ENCODE data around the gene GADD45B. TPM values are rescaled to one million over a fixed set of nuclear protein-coding genes. Genes with fewer than 3 reads are reported as not detected.

Gene GADD45B
- total RNA-seq, 6 experiments from 2014 or later, result 39.0 to 176 (median 127) TPM

DNA sequence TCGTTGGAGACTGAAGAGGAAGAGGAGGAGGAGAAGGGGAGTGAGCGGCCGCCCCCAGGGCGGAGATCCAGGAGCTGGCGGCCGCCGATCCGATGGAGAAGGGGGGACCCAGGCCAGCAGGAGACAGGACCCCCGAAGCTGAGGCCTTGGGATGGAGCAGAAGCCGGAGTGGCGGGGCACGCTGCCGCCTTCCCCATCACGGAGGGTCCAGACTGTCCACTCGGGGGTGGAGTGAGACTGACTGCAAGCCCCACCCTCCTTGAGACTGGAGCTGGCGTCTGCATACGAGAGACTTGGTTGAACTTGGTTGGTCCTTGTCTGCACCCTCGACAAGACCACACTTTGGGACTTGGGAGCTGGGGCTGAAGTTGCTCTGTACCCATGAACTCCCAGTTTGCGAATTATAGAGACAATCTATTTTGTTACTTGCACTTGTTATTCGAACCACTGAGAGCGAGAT, 1.8 kb downstream of the GADD45B start:
- ATAC-seq (peak in 3 of 4 donors; percentile 0 to 12 (median 0)), DNase-seq (peak in 2 of 3 donors; percentile 49 to 74)
- Histone ChIP-seq H3K9me3 (no peaks in the 10 kb centered on the region), H3K4me3 (peak overlapping the region; percentile 71 to 96 (median 77)), H3K27ac (peak overlapping the region; percentile 81 to 97 (median 93)), H3K36me3 (peaks cover 0 to 14% (median 7%) of the 10 kb centered on the region in 4 donors), H3K27me3 (no peaks in the 10 kb centered on the region), H3K4me1 (peaks cover 0 to 13% (median 0%) of the 10 kb centered on the region in 4 donors)
- TF ChIP-seq POLR2A (IDR thresholded peaks at IDR 0.05), result peak; percentile 4
- TF ChIP-seq, protein P1, sequence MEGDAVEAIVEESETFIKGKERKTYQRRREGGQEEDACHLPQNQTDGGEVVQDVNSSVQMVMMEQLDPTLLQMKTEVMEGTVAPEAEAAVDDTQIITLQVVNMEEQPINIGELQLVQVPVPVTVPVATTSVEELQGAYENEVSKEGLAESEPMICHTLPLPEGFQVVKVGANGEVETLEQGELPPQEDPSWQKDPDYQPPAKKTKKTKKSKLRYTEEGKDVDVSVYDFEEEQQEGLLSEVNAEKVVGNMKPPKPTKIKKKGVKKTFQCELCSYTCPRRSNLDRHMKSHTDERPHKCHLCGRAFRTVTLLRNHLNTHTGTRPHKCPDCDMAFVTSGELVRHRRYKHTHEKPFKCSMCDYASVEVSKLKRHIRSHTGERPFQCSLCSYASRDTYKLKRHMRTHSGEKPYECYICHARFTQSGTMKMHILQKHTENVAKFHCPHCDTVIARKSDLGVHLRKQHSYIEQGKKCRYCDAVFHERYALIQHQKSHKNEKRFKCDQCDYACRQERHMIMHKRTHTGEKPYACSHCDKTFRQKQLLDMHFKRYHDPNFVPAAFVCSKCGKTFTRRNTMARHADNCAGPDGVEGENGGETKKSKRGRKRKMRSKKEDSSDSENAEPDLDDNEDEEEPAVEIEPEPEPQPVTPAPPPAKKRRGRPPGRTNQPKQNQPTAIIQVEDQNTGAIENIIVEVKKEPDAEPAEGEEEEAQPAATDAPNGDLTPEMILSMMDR (IDR thresholded peaks at IDR 0.05), result no peak
- 3% methylated on average over 17 of the region's 21 CpGs for WGBS (ENCODE audit: insufficient coverage, low coverage, low lambda C conversion rate, missing lambda C conversion rate)
- intact Hi-C loops (cut with DNase I), result loop anchor here (10.0 kb wide), 2 partner anchors 97 to 137 kb away; no protein-coding TSS in a partner anchor

DNA sequence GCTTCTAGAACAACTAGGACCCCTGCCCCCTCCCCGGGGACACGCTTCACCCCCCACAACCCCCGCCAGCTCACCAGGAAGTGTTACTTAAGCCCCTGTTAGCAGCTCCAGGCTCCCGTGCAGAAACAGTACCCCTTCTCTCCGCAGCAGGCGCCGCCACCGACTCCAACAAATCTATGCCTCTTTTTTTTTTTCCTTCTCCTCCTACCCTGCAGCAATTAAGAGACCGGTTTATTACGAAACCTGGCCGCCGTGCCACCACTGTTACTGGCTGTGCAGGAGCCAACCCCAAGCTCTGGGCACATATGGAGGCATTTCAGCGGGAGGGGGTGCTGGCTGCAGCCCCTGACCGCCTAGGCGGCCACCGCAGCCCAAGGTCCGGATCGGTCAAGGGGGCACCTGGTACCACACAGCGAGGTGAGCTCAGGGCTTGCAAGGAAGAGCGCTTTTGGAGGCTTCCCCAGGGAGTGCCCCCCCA, 2.4 kb downstream of the GADD45B start:
- peak; percentile 79 to 89 (median 81) for DNase-seq
- Histone ChIP-seq H3K4me3 (peak overlapping the region; percentile 71 to 96 (median 77)), H3K36me3 (peaks cover 0 to 14% (median 7%) of the 10 kb centered on the region in 4 donors), H3K27ac (peak overlapping the region; percentile 81 to 97 (median 93)), H3K9me3 (no peaks in the 10 kb centered on the region), H3K27me3 (no peaks in the 10 kb centered on the region), H3K4me1 (peaks cover 0 to 13% (median 0%) of the 10 kb centered on the region in 4 donors)
- WGBS (ENCODE audit: insufficient coverage, low coverage, low lambda C conversion rate, missing lambda C conversion rate), result under 1% methylated on average over 20 of the region's 20 CpGs
- intact Hi-C loops (cut with DNase I), result loop anchor here (10.0 kb wide), 2 partner anchors 96 to 136 kb away; no protein-coding TSS in a partner anchor
- no peak for TF ChIP-seq POLR2A (IDR thresholded peaks at IDR 0.05)
- TF ChIP-seq, protein P1 (IDR thresholded peaks at IDR 0.05), result peak in 3 of 4 donors; percentile 9 to 27 (median 22)
- peak; percentile 19 to 42 (median 26) for ATAC-seq

DNA sequence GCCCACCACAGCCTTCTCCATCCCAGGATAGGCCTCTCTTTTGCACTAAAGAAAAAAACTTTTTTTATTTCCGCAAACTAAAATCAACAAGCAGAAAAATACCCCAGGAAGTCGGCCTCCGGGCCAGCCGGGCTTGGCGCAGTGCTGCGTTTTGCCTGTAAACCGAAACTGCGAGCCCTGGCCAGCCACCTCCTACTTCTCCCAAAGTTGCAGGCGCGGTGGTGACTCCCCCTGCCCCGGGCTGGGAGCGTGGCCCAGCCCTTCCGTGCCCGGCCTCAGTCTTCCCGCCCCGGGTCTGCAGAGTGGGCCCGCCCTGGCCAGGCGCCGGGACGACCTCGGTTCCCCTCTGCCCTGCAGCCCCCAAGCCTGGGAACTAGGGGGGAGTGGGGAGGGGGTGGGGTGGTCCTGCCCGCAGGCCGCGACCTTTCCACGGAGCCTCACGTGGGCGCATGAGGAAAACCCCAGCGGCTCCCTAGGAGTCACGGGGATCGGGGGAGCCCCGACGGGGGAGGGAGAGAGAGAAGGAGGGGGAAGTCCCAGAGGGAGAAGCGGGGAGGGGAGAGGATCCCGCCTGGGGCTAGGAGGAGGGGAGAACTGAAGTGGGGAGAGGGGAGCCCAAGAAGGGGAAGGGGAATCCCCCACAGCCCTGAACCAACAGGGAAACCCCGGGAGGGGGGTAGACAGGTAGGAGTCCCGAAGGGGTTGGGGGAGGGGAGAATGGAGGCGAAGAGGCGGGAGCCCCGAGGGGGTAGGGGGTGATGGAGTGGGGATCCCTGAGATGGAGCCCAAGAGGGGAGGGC, 3.0 kb downstream of the GADD45B start:
- DNase-seq (peak; percentile 87 to 92 (median 90)), ATAC-seq (peak; percentile 38 to 60 (median 47))
- Histone ChIP-seq H3K27me3 (no peaks in the 10 kb centered on the region), H3K4me1 (peaks cover 0 to 15% (median 0%) of the 10 kb centered on the region in 4 donors), H3K27ac (peak overlapping the region; percentile 81 to 97 (median 93)), H3K9me3 (no peaks in the 10 kb centered on the region), H3K36me3 (peaks cover 0 to 14% (median 7%) of the 10 kb centered on the region in 4 donors), H3K4me3 (peak overlapping the region; percentile 71 to 96 (median 77))
- intact Hi-C loops (cut with DNase I), result loop anchor here (10.0 kb wide), 2 partner anchors 96 to 136 kb away; no protein-coding TSS in a partner anchor
- TF ChIP-seq, protein P1 (IDR thresholded peaks at IDR 0.05), result no peak
- TF ChIP-seq POLR2A (IDR thresholded peaks at IDR 0.05), result peak; percentile 88
- 4% methylated on average over 39 of the region's 39 CpGs for WGBS (ENCODE audit: insufficient coverage, low coverage, low lambda C conversion rate, missing lambda C conversion rate)

DNA sequence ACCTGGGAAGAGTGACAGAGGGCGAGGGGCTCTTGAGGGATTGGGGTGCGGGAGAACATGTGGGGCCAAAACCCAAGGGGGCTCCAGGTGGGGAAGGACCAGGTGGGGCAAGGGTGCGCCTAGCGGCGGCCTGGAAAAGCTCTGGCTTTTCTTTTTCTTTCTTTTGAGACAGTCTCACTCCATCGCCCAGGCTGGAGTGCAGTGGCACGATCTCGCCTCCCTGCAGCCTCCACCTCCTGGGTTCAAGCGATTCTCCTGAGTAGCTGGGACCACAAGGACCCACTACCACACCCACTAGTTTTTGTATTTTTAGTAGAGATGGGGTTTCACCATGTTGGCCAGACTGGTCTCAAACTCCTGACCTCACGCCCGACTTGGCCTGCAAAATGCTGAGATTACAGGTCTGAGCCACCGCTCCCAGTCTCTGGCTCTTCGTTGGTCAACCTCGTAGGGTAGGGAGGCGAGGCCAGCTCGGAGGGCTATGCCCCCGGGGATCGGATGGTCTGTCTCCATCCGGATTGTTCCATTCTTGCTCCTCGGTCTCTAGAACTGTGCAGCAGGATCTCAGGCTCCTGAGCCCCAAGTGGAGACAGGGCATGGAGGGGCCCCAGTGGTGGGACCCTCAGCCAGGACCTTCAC, 3.7 kb downstream of the GADD45B start:
- TF ChIP-seq, protein P1 (IDR thresholded peaks at IDR 0.05), result no peak
- TF ChIP-seq POLR2A (IDR thresholded peaks at IDR 0.05), result no peak
- ATAC-seq, result no peak
- peak overlapping the region in 1 of 3 donors; percentile 96 for H3K4me3 ChIP-seq

More for the DNA sequence above, 3.7 kb downstream of the GADD45B start:
- Histone ChIP-seq H3K9me3 (no peaks in the 10 kb centered on the region), H3K27ac (peak overlapping the region in 1 of 3 donors; percentile 93), H3K36me3 (peaks cover 0 to 14% (median 7%) of the 10 kb centered on the region in 4 donors), H3K27me3 (no peaks in the 10 kb centered on the region), H3K4me1 (peaks cover 0 to 11% (median 0%) of the 10 kb centered on the region in 4 donors)
- no peak for DNase-seq
- intact Hi-C loops (cut with DNase I), result loop anchor here (10.0 kb wide), 3 partner anchors 55 to 135 kb away; no protein-coding TSS in a partner anchor
- 86% methylated on average over 4 of the region's 20 CpGs for WGBS (ENCODE audit: insufficient coverage, low coverage, low lambda C conversion rate, missing lambda C conversion rate)
